Measurements from ENCODE around the gene ZNF804A.

Gene ZNF804A

GRCh38 chr2:184611361-184612085 lies 13.2 kb downstream of the ZNF804A start:
- DNase-seq, result no peak

- DNase-seq, result no peak
Measured at GRCh38 chr2:184620367-184620766, 22.0 kb downstream of the ZNF804A start.

- DNase-seq, result no peak
Measured at GRCh38 chr2:184624311-184624710, 26.0 kb downstream of the ZNF804A start.

- DNase-seq, result no peak
Measured at GRCh38 chr2:184628051-184628450, 29.7 kb downstream of the ZNF804A start.

- no peak for DNase-seq
Measured at GRCh38 chr2:184633726-184634125, 35.4 kb downstream of the ZNF804A start.

- no peak for DNase-seq
Measured at GRCh38 chr2:184637781-184638180, 39.5 kb downstream of the ZNF804A start.

- no peak for DNase-seq
Measured at GRCh38 chr2:184644685-184645084, 46.4 kb downstream of the ZNF804A start.

GRCh38 chr2:184646177-184646576 lies 47.8 kb downstream of the ZNF804A start:
- DNase-seq, result no peak

- no peak for DNase-seq
Measured at GRCh38 chr2:184646593-184646992, 48.3 kb downstream of the ZNF804A start.

GRCh38 chr2:184654945-184655344 lies 56.6 kb downstream of the ZNF804A start:
- DNase-seq, result no peak

GRCh38 chr2:184677171-184677570 lies 78.8 kb downstream of the ZNF804A start:
- no peak for DNase-seq

GRCh38 chr2:184679219-184680018 lies 81.1 kb downstream of the ZNF804A start:
- no peak for DNase-seq

- DNase-seq, result no peak
Measured at GRCh38 chr2:184680825-184681224, 82.5 kb downstream of the ZNF804A start.

- DNase-seq, result no peak
Measured at GRCh38 chr2:184681642-184682321, 83.5 kb downstream of the ZNF804A start.

GRCh38 chr2:184683911-184684310 lies 85.6 kb downstream of the ZNF804A start:
- no peak for DNase-seq

GRCh38 chr2:184685999-184686841 lies 87.9 kb downstream of the ZNF804A start:
- DNase-seq, result no peak

- no peak for DNase-seq
Measured at GRCh38 chr2:184689638-184690037, 91.3 kb downstream of the ZNF804A start.

GRCh38 chr2:184692141-184692734 lies 93.9 kb downstream of the ZNF804A start:
- DNase-seq, result no peak

- DNase-seq, result no peak
Measured at GRCh38 chr2:184696644-184697043, 98.3 kb downstream of the ZNF804A start.

- DNase-seq, result no peak
Measured at GRCh38 chr2:184698476-184698875, 100.1 kb downstream of the ZNF804A start.

- DNase-seq, result no peak
Measured at GRCh38 chr2:184721881-184722280, 123.6 kb downstream of the ZNF804A start.

GRCh38 chr2:184727813-184728212 lies 129.5 kb downstream of the ZNF804A start:
- DNase-seq, result no peak

Measured in stimulated activated CD4-positive, alpha-beta T cell treated with anti-CD3 and anti-CD28 coated beads, Interleukin-4, amount 100 ng/mL, for 1 hour (primary cell).